Measurements from ENCODE around the gene PPM1B. TPM values are rescaled to one million over a fixed set of nuclear protein-coding genes. Genes with fewer than 3 reads are reported as not detected.
"Not testable (repeated sequence)": the region's sequence is repeated elsewhere in the genome, so short reads cannot be mapped to it uniquely, and the experiment has no call there.

Gene PPM1B
- total RNA-seq, 2 donors from 2014 or later: 27.0 to 44.5 TPM

- intact Hi-C loops (cut with DNase I): no loop called here
- Histone ChIP-seq H3K4me3 (no peak overlapping the region), H3K27me3 (no peaks in the 10 kb centered on the region), H3K4me1 (peaks cover 13% of the 10 kb centered on the region), H3K27ac (no peak overlapping the region), H3K36me3 (replicated peaks in 1 of 2; ENCODE audit: insufficient read depth in 1 of 2, low read depth in 2 of 2) (no peaks in the 10 kb centered on the region), H3K9me3 (no peaks in the 10 kb centered on the region)
- ATAC-seq (no peak), DNase-seq (no peak)
- no peak for TF ChIP-seq CTCF (IDR thresholded peaks at IDR 0.05)
- TF ChIP-seq POLR2A (IDR thresholded peaks at IDR 0.05): no peak
- WGBS, 2 donors: 77 to 80% methylated on average over 1 of the region's 1 CpG
Observed at GRCh38 chr2:44205169-44205568, 36.5 kb downstream of the PPM1B start.

- Histone ChIP-seq H3K4me3 (no peak overlapping the region), H3K36me3 (replicated peaks in 1 of 2; ENCODE audit: insufficient read depth in 1 of 2, low read depth in 2 of 2) (no peaks in the 10 kb centered on the region), H3K4me1 (peaks cover 8% of the 10 kb centered on the region), H3K27me3 (no peaks in the 10 kb centered on the region), H3K9me3 (no peaks in the 10 kb centered on the region), H3K27ac (no peak overlapping the region)
- WGBS, 2 donors: 91% methylated on average over 2 of the region's 2 CpGs
- DNase-seq: no peak
- intact Hi-C loops (cut with DNase I): no loop called here
- TF ChIP-seq CTCF (IDR thresholded peaks at IDR 0.05) (no peak), POLR2A (IDR thresholded peaks at IDR 0.05) (no peak)
- no peak for ATAC-seq
Observed at GRCh38 chr2:44207102-44207501, 38.4 kb downstream of the PPM1B start.

GRCh38 chr2:44207648-44208047 lies 39.0 kb downstream of the PPM1B start:
- H3K4me3 ChIP-seq; H3K4me1 ChIP-seq; H3K27me3 ChIP-seq; intact Hi-C loops (cut with DNase I); H3K27ac ChIP-seq; DNase-seq; H3K9me3 ChIP-seq; ATAC-seq; H3K36me3 ChIP-seq (replicated peaks in 1 of 2; ENCODE audit: insufficient read depth in 1 of 2, low read depth in 2 of 2): not testable (repeated sequence)
- 93 to 97% methylated on average over 8 of the region's 8 CpGs for WGBS, 2 donors

GRCh38 chr2:44210362-44210761 lies 41.7 kb downstream of the PPM1B start:
- DNase-seq (no peak), ATAC-seq (no peak)
- 88 to 91% methylated on average over 2 of the region's 2 CpGs for WGBS, 2 donors
- Histone ChIP-seq H3K9me3 (no peaks in the 10 kb centered on the region), H3K27me3 (no peaks in the 10 kb centered on the region), H3K36me3 (replicated peaks in 1 of 2; ENCODE audit: insufficient read depth in 1 of 2, low read depth in 2 of 2) (no peaks in the 10 kb centered on the region), H3K4me1 (peaks cover 10% of the 10 kb centered on the region), H3K4me3 (no peak overlapping the region), H3K27ac (no peak overlapping the region)
- no peak for TF ChIP-seq CTCF (IDR thresholded peaks at IDR 0.05)
- TF ChIP-seq POLR2A (IDR thresholded peaks at IDR 0.05): no peak
- intact Hi-C loops (cut with DNase I): no loop called here

GRCh38 chr2:44211183-44211582 lies 42.5 kb downstream of the PPM1B start:
- Histone ChIP-seq H3K27ac (no peak overlapping the region), H3K27me3 (no peaks in the 10 kb centered on the region), H3K4me1 (peaks cover 17% of the 10 kb centered on the region), H3K9me3 (no peaks in the 10 kb centered on the region), H3K4me3 (no peak overlapping the region), H3K36me3 (replicated peaks in 1 of 2; ENCODE audit: insufficient read depth in 1 of 2, low read depth in 2 of 2) (no peaks in the 10 kb centered on the region)
- DNase-seq (no peak), ATAC-seq (no peak)
- intact Hi-C loops (cut with DNase I): no loop called here
- no peak for TF ChIP-seq POLR2A (IDR thresholded peaks at IDR 0.05)
- no peak for TF ChIP-seq CTCF (IDR thresholded peaks at IDR 0.05)

Measured in body of pancreas (tissue), 4 donors.